ENCODE data around the gene NPC1. TPM values are rescaled to one million over a fixed set of nuclear protein-coding genes. Genes with fewer than 3 reads are reported as not detected.

Gene NPC1
- total and polyA plus RNA-seq, 8 donors, result 7.6 to 219 (median 59.3) TPM

GRCh38 chr18:23593720-23594119 lies 7.4 kb upstream of the NPC1 start:
- no peak for DNase-seq
- intact Hi-C loops (cut with DNase I; ENCODE audit: low total_unique reads), result no loop called here
- WGBS, 5 donors, result 84 to 96% (median 91%) methylated on average over 2 of the region's 2 CpGs
- Histone ChIP-seq H3K9me3 (no peaks in the 10 kb centered on the region), H3K27ac (no peak overlapping the region), H3K36me3 (no peaks in the 10 kb centered on the region), H3K4me3 (no peak overlapping the region), H3K27me3 (no peaks in the 10 kb centered on the region), H3K4me1 (peaks cover 0 to 11% (median 6%) of the 10 kb centered on the region in 4 donors)
- TF ChIP-seq EP300 (IDR thresholded peaks at IDR 0.05) (no peak), POLR2AphosphoS5 (IDR thresholded peaks at IDR 0.05) (no peak), POLR2A (IDR thresholded peaks at IDR 0.05) (no peak), CTCF (IDR thresholded peaks at IDR 0.05) (no peak)

- Histone ChIP-seq H3K27me3 (no peaks in the 10 kb centered on the region), H3K9me3 (no peaks in the 10 kb centered on the region), H3K4me1 (peaks cover 0 to 11% (median 6%) of the 10 kb centered on the region in 4 donors), H3K36me3 (no peaks in the 10 kb centered on the region), H3K27ac (no peak overlapping the region), H3K4me3 (no peak overlapping the region)
- WGBS, 5 donors, result 89 to 100% (median 99%) methylated on average over 2 of the region's 2 CpGs
- intact Hi-C loops (cut with DNase I; ENCODE audit: low total_unique reads), result no loop called here
- no peak for TF ChIP-seq POLR2AphosphoS5 (IDR thresholded peaks at IDR 0.05)
- no peak for TF ChIP-seq EP300 (IDR thresholded peaks at IDR 0.05)
- no peak for TF ChIP-seq POLR2A (IDR thresholded peaks at IDR 0.05)
- no peak for TF ChIP-seq CTCF (IDR thresholded peaks at IDR 0.05)
- no peak for DNase-seq
Measured at GRCh38 chr18:23592911-23593310, 6.6 kb upstream of the NPC1 start.

GRCh38 chr18:23591011-23591410 lies 4.7 kb upstream of the NPC1 start:
- WGBS, 5 donors, result 0 to 50% (median 15%) methylated on average over 1 of the region's 1 CpG
- Histone ChIP-seq H3K9me3 (no peaks in the 10 kb centered on the region), H3K27ac (no peak overlapping the region), H3K4me1 (peaks cover 0 to 13% (median 11%) of the 10 kb centered on the region in 4 donors), H3K4me3 (no peak overlapping the region), H3K27me3 (no peaks in the 10 kb centered on the region), H3K36me3 (no peaks in the 10 kb centered on the region)
- no peak for TF ChIP-seq POLR2AphosphoS5 (IDR thresholded peaks at IDR 0.05)
- TF ChIP-seq EP300 (IDR thresholded peaks at IDR 0.05), result no peak
- no peak for TF ChIP-seq CTCF (IDR thresholded peaks at IDR 0.05)
- TF ChIP-seq POLR2A (IDR thresholded peaks at IDR 0.05), result no peak
- DNase-seq, result no peak
- intact Hi-C loops (cut with DNase I; ENCODE audit: low total_unique reads), result no loop called here

GRCh38 chr18:23588836-23589560 lies 2.7 kb upstream of the NPC1 start:
- no peaks in the 10 kb centered on the region for H3K36me3 ChIP-seq
- 83 to 95% (median 93%) methylated on average over 11 of the region's 11 CpGs for WGBS, 5 donors
- intact Hi-C loops (cut with DNase I; ENCODE audit: low total_unique reads), result no loop called here
- no peaks in the 10 kb centered on the region for H3K27me3 ChIP-seq
- no peak overlapping the region for H3K27ac ChIP-seq
- peaks cover 15 to 27% (median 22%) of the 10 kb centered on the region in 4 donors for H3K4me1 ChIP-seq
- H3K4me3 ChIP-seq, result no peak overlapping the region
- no peaks in the 10 kb centered on the region for H3K9me3 ChIP-seq
- TF ChIP-seq CTCF (IDR thresholded peaks at IDR 0.05), result no peak
- no peak for DNase-seq

Data from stomach (tissue), 9 donors.